BE2C (cell line): ENCODE data around the gene IL22RA1.

Experiments used
- DNase-seq: peaks from one replicate; pipeline ENCODE4 v3.0.0-alpha.2; 2020
- H3K27me3 ChIP-seq: fragments of 250-450 bp; sonication (Bioruptor Pico); 2 replicates; pipeline ENCODE4 v1.5.1; 2020; ENCODE audit warnings: mild to moderate bottlenecking
- H3K36me3 ChIP-seq: fragments of 250-450 bp; sonication (Bioruptor Pico); 2 replicates; pipeline ENCODE4 v1.5.1; 2020; ENCODE audit warnings: mild to moderate bottlenecking
- H3K4me1 ChIP-seq: fragments of 250-450 bp; sonication (Bioruptor Pico); 2 replicates; pipeline ENCODE4 v1.5.1; 2020
- H3K4me3 ChIP-seq: 2 replicates; pipeline ENCODE4 v1.5.1; 2011; ENCODE audit warnings: low read depth, low read length
- H3K9me3 ChIP-seq: fragments of 250-450 bp; sonication (Bioruptor Pico); 2 replicates; pipeline ENCODE4 v1.5.1; 2020
- CTCF ChIP-seq: IDR thresholded peaks from 2 replicates; pipeline ENCODE4 v1.5.1; 2012; ENCODE audit warnings: mild to moderate bottlenecking, low read depth, low read length

Gene IL22RA1

GRCh38 chr1:24149866-24150233, 6.9 kb upstream of the IL22RA1 start:
- peaks cover 13% of the 10 kb centered on the region for H3K27me3 ChIP-seq
- no peak for DNase-seq
- H3K36me3 ChIP-seq: no peaks in the 10 kb centered on the region
- H3K9me3 ChIP-seq: no peaks in the 10 kb centered on the region
- H3K4me3 ChIP-seq: no peak overlapping the region
- no peak for TF ChIP-seq CTCF
- H3K4me1 ChIP-seq: no peaks in the 10 kb centered on the region

GRCh38 chr1:24147816-24148215, 4.9 kb upstream of the IL22RA1 start:
- Histone ChIP-seq H3K36me3 (no peaks in the 10 kb centered on the region), H3K4me3 (no peak overlapping the region), H3K27me3 (peaks cover 13% of the 10 kb centered on the region), H3K4me1 (no peaks in the 10 kb centered on the region), H3K9me3 (no peaks in the 10 kb centered on the region)
- TF ChIP-seq CTCF: no peak
- no peak for DNase-seq

GRCh38 chr1:24147194-24147593, 4.3 kb upstream of the IL22RA1 start:
- Histone ChIP-seq H3K4me1 (no peaks in the 10 kb centered on the region), H3K27me3 (peaks cover 13% of the 10 kb centered on the region), H3K4me3 (no peak overlapping the region), H3K9me3 (no peaks in the 10 kb centered on the region), H3K36me3 (no peaks in the 10 kb centered on the region)
- no peak for DNase-seq
- TF ChIP-seq CTCF: no peak

GRCh38 chr1:24141311-24141997, 1.5 kb downstream of the IL22RA1 start:
- DNase-seq: no peak
- no peak for TF ChIP-seq CTCF
- Histone ChIP-seq H3K4me1 (no peaks in the 10 kb centered on the region), H3K9me3 (no peaks in the 10 kb centered on the region), H3K36me3 (no peaks in the 10 kb centered on the region), H3K27me3 (no peaks in the 10 kb centered on the region), H3K4me3 (no peak overlapping the region)

- Histone ChIP-seq H3K4me3 (no peak overlapping the region), H3K9me3 (no peaks in the 10 kb centered on the region), H3K27me3 (no peaks in the 10 kb centered on the region), H3K36me3 (no peaks in the 10 kb centered on the region), H3K4me1 (no peaks in the 10 kb centered on the region)
- no peak for TF ChIP-seq CTCF
- DNase-seq: no peak
These were observed 2.2 kb downstream of the IL22RA1 start for GRCh38 chr1:24140741-24141181.

GRCh38 chr1:24139841-24140425, 3.0 kb downstream of the IL22RA1 start:
- Histone ChIP-seq H3K27me3 (no peaks in the 10 kb centered on the region), H3K4me3 (no peak overlapping the region), H3K9me3 (no peaks in the 10 kb centered on the region), H3K4me1 (no peaks in the 10 kb centered on the region), H3K36me3 (no peaks in the 10 kb centered on the region)
- no peak for DNase-seq
- no peak for TF ChIP-seq CTCF
